Mesendoderm (in vitro differentiated cells): Measurements from ENCODE around the gene MORF4L1.

Source experiments
- DNase-seq: peaks from one replicate; pipeline ENCODE4 v3.0.0; 2013
- H2AK5ac ChIP-seq: 2 replicates; pipeline ENCODE4 v1.6.1; 2013; ENCODE audit warnings: low read length, inconsistent platforms
- H2BK120ac ChIP-seq: 2 replicates; pipeline ENCODE4 v1.6.1; 2013; ENCODE audit warnings: low read depth, mild to moderate bottlenecking, low read length, moderate library complexity, mixed read lengths
- H2BK15ac ChIP-seq: replicated peaks from 2 replicates; pipeline ENCODE4 v1.6.1; 2013; ENCODE audit warnings: low read depth, mild to moderate bottlenecking, moderate library complexity
- H2BK5ac ChIP-seq: 2 replicates; pipeline ENCODE4 v1.6.1; 2013; ENCODE audit warnings: low read length, inconsistent platforms
- H3K18ac ChIP-seq: 2 replicates; pipeline ENCODE4 v1.6.1; 2013; ENCODE audit warnings: mild to moderate bottlenecking, low read length, mixed read lengths
- H3K23ac ChIP-seq: one replicate; pipeline ENCODE4 v1.6.1; 2013; ENCODE audit warnings: low read length
- H3K27ac ChIP-seq: 2 replicates; pipeline ENCODE4 v1.5.1; 2013; ENCODE audit warnings: low read depth, mild to moderate bottlenecking, inconsistent platforms, low read length, moderate library complexity
- H3K27me3 ChIP-seq: 2 replicates; pipeline ENCODE4 v1.6.1; 2013; ENCODE audit warnings: low read length, control low read depth, mild to moderate bottlenecking, inconsistent platforms; ENCODE audit not compliant: insufficient read depth, poor library complexity
- H3K36me3 ChIP-seq: 2 replicates; pipeline ENCODE4 v1.6.1; 2013; ENCODE audit warnings: low read length, inconsistent platforms; ENCODE audit not compliant: control insufficient read depth, insufficient read depth
- H3K4ac ChIP-seq: one replicate; pipeline ENCODE4 v1.6.1; 2013; ENCODE audit warnings: low read depth, mild to moderate bottlenecking, low read length, moderate library complexity
- H3K4me1 ChIP-seq: 2 replicates; pipeline ENCODE4 v1.6.1; 2013; ENCODE audit warnings: low read depth, low read length, inconsistent platforms; ENCODE audit not compliant: control insufficient read depth
- H3K4me2 ChIP-seq: 2 replicates; pipeline ENCODE4 v1.6.1; 2013; ENCODE audit warnings: low read length
- H3K4me3 ChIP-seq: 2 replicates; pipeline ENCODE4 v1.5.1; 2013; ENCODE audit warnings: mild to moderate bottlenecking, low read length
- H3K56ac ChIP-seq: one replicate; pipeline ENCODE4 v1.6.1; 2013; ENCODE audit warnings: low read length
- H3K79me1 ChIP-seq: 2 replicates; pipeline ENCODE4 v1.6.1; 2013; ENCODE audit warnings: low read length, inconsistent platforms
- H3K79me2 ChIP-seq: 2 replicates; pipeline ENCODE4 v1.6.1; 2013; ENCODE audit warnings: mild to moderate bottlenecking, low read length; ENCODE audit not compliant: control insufficient read depth, insufficient read depth
- H3K9ac ChIP-seq: 2 replicates; pipeline ENCODE4 v1.6.1; 2013; ENCODE audit warnings: low read length, inconsistent platforms
- H4K5ac ChIP-seq: one replicate; pipeline ENCODE4 v1.6.1; 2013; ENCODE audit warnings: low read length
- H4K8ac ChIP-seq: one replicate; pipeline ENCODE4 v1.6.1; 2013; ENCODE audit warnings: low read depth, mild to moderate bottlenecking, control low read depth, low read length, moderate library complexity
- WGBS: extraction: QIAGEN DNeasy Blood & Tissue Kit; methylation state at CpG from one replicate; pipeline ENCODE4 v1.1.7; 2013; ENCODE audit warnings: low lambda C conversion rate, missing lambda C conversion rate; ENCODE audit not compliant: insufficient coverage; ENCODE audit errors: extremely low coverage; 5-methylcytosine and 5-hydroxymethylcytosine counted together

MORF4L1 gene

GRCh38 chr15:78879517-78880241 is 7.0 kb downstream of the MORF4L1 start:
- no peak overlapping the region for H3K4me2 ChIP-seq
- H3K79me1 ChIP-seq: no peaks in the 10 kb centered on the region
- H2BK15ac ChIP-seq: no peak overlapping the region
- no peak overlapping the region for H2BK5ac ChIP-seq
- no peak overlapping the region for H3K4me3 ChIP-seq
- no peak overlapping the region for H2AK5ac ChIP-seq
- no peaks in the 10 kb centered on the region for H3K27me3 ChIP-seq
- no peak overlapping the region for H3K9ac ChIP-seq
- H3K4ac ChIP-seq: no peak overlapping the region
- DNase-seq: no peak
- WGBS: no CpG with 5 or more reads among the region's 6 CpGs
- H3K23ac ChIP-seq: no peak overlapping the region
- no peak overlapping the region for H3K27ac ChIP-seq
- no peak overlapping the region for H2BK120ac ChIP-seq
- no peak overlapping the region for H4K5ac ChIP-seq
- peaks cover 3% of the 10 kb centered on the region for H3K4me1 ChIP-seq
- peaks cover 86% of the 10 kb centered on the region for H3K79me2 ChIP-seq
- no peak overlapping the region for H4K8ac ChIP-seq
- peaks cover 3% of the 10 kb centered on the region for H3K36me3 ChIP-seq
- H3K18ac ChIP-seq: no peak overlapping the region
- no peak overlapping the region for H3K56ac ChIP-seq

GRCh38 chr15:78880242-78880533 is 7.5 kb downstream of the MORF4L1 start:
- Histone ChIP-seq H3K4me2 (no peak overlapping the region), H3K23ac (no peak overlapping the region), H3K18ac (no peak overlapping the region), H3K79me1 (no peaks in the 10 kb centered on the region), H3K27me3 (no peaks in the 10 kb centered on the region), H2BK120ac (no peak overlapping the region), H4K5ac (no peak overlapping the region), H3K9ac (no peak overlapping the region), H3K36me3 (peaks cover 3% of the 10 kb centered on the region), H2AK5ac (no peak overlapping the region), H3K79me2 (peaks cover 86% of the 10 kb centered on the region), H3K56ac (no peak overlapping the region), H2BK5ac (no peak overlapping the region), H3K4ac (no peak overlapping the region), H4K8ac (no peak overlapping the region), H3K4me1 (peaks cover 3% of the 10 kb centered on the region), H3K4me3 (no peak overlapping the region), H2BK15ac (no peak overlapping the region), H3K27ac (no peak overlapping the region)
- no peak for DNase-seq

GRCh38 chr15:78880813-78881212 is 8.1 kb downstream of the MORF4L1 start:
- Histone ChIP-seq H3K27ac (no peak overlapping the region), H4K5ac (no peak overlapping the region), H3K18ac (no peak overlapping the region), H3K27me3 (no peaks in the 10 kb centered on the region), H3K4me3 (no peak overlapping the region), H2BK15ac (no peak overlapping the region), H3K56ac (no peak overlapping the region), H3K9ac (no peak overlapping the region), H3K79me1 (no peaks in the 10 kb centered on the region), H3K4me2 (no peak overlapping the region), H3K4me1 (peaks cover 3% of the 10 kb centered on the region), H2BK120ac (no peak overlapping the region), H3K4ac (no peak overlapping the region), H4K8ac (no peak overlapping the region), H3K36me3 (peaks cover 3% of the 10 kb centered on the region), H3K23ac (no peak overlapping the region), H2BK5ac (no peak overlapping the region), H3K79me2 (peaks cover 82% of the 10 kb centered on the region), H2AK5ac (no peak overlapping the region)
- WGBS: no CpG with 5 or more reads among the region's 1 CpG
- DNase-seq: no peak

- H3K27ac ChIP-seq: no peak overlapping the region
- no peak overlapping the region for H2BK15ac ChIP-seq
- no peaks in the 10 kb centered on the region for H3K79me1 ChIP-seq
- no peak overlapping the region for H2BK5ac ChIP-seq
- no peak overlapping the region for H2BK120ac ChIP-seq
- H3K4me2 ChIP-seq: no peak overlapping the region
- H3K4me1 ChIP-seq: no peaks in the 10 kb centered on the region
- H3K79me2 ChIP-seq: peaks cover 80% of the 10 kb centered on the region
- H4K5ac ChIP-seq: no peak overlapping the region
- no peak overlapping the region for H3K23ac ChIP-seq
- peaks cover 6% of the 10 kb centered on the region for H3K36me3 ChIP-seq
- DNase-seq: no peak
- H4K8ac ChIP-seq: no peak overlapping the region
- H3K56ac ChIP-seq: no peak overlapping the region
- no peak overlapping the region for H3K9ac ChIP-seq
- no peaks in the 10 kb centered on the region for H3K27me3 ChIP-seq
- no peak overlapping the region for H3K4ac ChIP-seq
- H2AK5ac ChIP-seq: no peak overlapping the region
- no peak overlapping the region for H3K4me3 ChIP-seq
- WGBS: no CpG with 5 or more reads among the region's 1 CpG
- H3K18ac ChIP-seq: no peak overlapping the region
Measured at GRCh38 chr15:78881681-78882080, 9.0 kb downstream of the MORF4L1 start.

GRCh38 chr15:78889000-78889399 is 16.3 kb downstream of the MORF4L1 start:
- Histone ChIP-seq H2AK5ac (no peak overlapping the region), H3K27me3 (no peaks in the 10 kb centered on the region), H3K4ac (no peak overlapping the region), H3K4me1 (no peaks in the 10 kb centered on the region), H4K5ac (no peak overlapping the region), H3K18ac (no peak overlapping the region), H3K9ac (no peak overlapping the region), H3K27ac (no peak overlapping the region), H3K36me3 (peaks cover 13% of the 10 kb centered on the region), H4K8ac (no peak overlapping the region), H3K79me2 (peaks cover 48% of the 10 kb centered on the region), H2BK15ac (no peak overlapping the region), H3K4me3 (no peak overlapping the region), H3K56ac (no peak overlapping the region), H2BK120ac (no peak overlapping the region), H3K4me2 (no peak overlapping the region), H3K79me1 (peaks cover 3% of the 10 kb centered on the region), H3K23ac (no peak overlapping the region), H2BK5ac (no peak overlapping the region)
- DNase-seq: no peak
- no CpG with 5 or more reads among the region's 4 CpGs for WGBS

- peaks cover 3% of the 10 kb centered on the region for H3K79me1 ChIP-seq
- H3K9ac ChIP-seq: no peak overlapping the region
- H3K27me3 ChIP-seq: no peaks in the 10 kb centered on the region
- no peak overlapping the region for H2AK5ac ChIP-seq
- no peak overlapping the region for H3K4ac ChIP-seq
- H3K18ac ChIP-seq: no peak overlapping the region
- H3K56ac ChIP-seq: no peak overlapping the region
- no peak overlapping the region for H3K27ac ChIP-seq
- no peak overlapping the region for H3K23ac ChIP-seq
- H2BK15ac ChIP-seq: no peak overlapping the region
- WGBS: no CpG with 5 or more reads among the region's 2 CpGs
- no peak overlapping the region for H4K8ac ChIP-seq
- H3K36me3 ChIP-seq: peaks cover 14% of the 10 kb centered on the region
- no peak overlapping the region for H3K4me3 ChIP-seq
- no peak overlapping the region for H3K4me2 ChIP-seq
- peaks cover 23% of the 10 kb centered on the region for H3K79me2 ChIP-seq
- no peak overlapping the region for H4K5ac ChIP-seq
- no peak overlapping the region for H2BK120ac ChIP-seq
- no peaks in the 10 kb centered on the region for H3K4me1 ChIP-seq
- H2BK5ac ChIP-seq: no peak overlapping the region
- DNase-seq: no peak
Measured at GRCh38 chr15:78893538-78893937, 20.8 kb downstream of the MORF4L1 start.
